A549 (cell line): Measurements from ENCODE around the gene MOB1A.
"Not testable (repeated sequence)": the region's sequence is repeated elsewhere in the genome, so short reads cannot be mapped to it uniquely, and the experiment has no call there.

Source experiments
- FOSB ChIP-seq: fragments of 250-450 bp; sonication (Bioruptor Pico); IDR thresholded peaks from 2 replicates; pipeline ENCODE4 v1.5.0; 2020; ENCODE audit warnings: mild to moderate bottlenecking, moderate library complexity
- FOXS1 ChIP-seq: fragments of 250-450 bp; sonication (Bioruptor Pico); IDR thresholded peaks from 2 replicates; pipeline ENCODE4 v1.5.0; 2020; ENCODE audit warnings: mild to moderate bottlenecking, moderate library complexity
- HDAC2 ChIP-seq: fragments of 200-600 bp; sonication (generic); IDR thresholded peaks from 2 replicates; pipeline ENCODE4 v1.6.1; 2016
- KDM1A ChIP-seq: fragments of 200-600 bp; sonication (generic); IDR thresholded peaks from 2 replicates; pipeline ENCODE4 v1.6.1; 2016; ENCODE audit warnings: low read depth, mild to moderate bottlenecking
- RAD21 ChIP-seq, 2 experiments: fragments of >200 bp in 1 of 2; sonication (Bioruptor Twin) in 1 of 2; formaldehyde crosslinking in 1 of 2; IDR thresholded peaks in 1 of 2; conservative IDR thresholded peaks in 1 of 2; 2 replicates in 1 of 2; 3 replicates in 1 of 2; pipeline ENCODE4 v1.6.1; 2012 to 2018; ENCODE audit warnings: inconsistent platforms in 1 of 2
- RFX5 ChIP-seq: fragments of 450-650 bp; IDR thresholded peaks from 2 replicates; pipeline ENCODE4 v1.7.1; 2014; ENCODE audit warnings: antibody characterized with exemption, mild to moderate bottlenecking, moderate library complexity
- TF ChIP-seq, protein P1 (sequence below): fragments of >200 bp; sonication (Bioruptor Twin); formaldehyde crosslinking; IDR thresholded peaks from 3 replicates; pipeline ENCODE4 v1.5.1; 2016

DNA sequence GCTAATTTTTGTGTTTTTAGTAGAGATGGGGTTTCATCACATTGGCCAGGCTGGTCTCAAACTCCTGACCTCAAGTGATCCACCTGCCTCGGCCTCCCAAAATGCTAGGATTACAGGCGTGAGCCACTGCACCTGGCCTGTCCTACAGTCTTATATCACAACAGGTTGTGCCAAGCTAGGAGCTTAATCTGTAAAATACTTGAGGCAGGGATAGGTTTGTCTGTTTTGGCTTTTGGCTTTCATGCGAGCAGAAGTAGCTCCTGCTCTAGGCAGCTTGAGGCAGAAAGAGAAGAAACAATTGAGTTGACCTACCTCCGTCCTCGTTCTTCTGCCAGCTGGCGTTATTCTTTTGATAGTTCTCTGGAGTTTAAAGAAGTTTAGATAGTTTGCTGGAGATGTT is 37.1 kb upstream of the MOB1A start:
- TF ChIP-seq RFX5; FOSB (CRISPR knock-in tag); HDAC2; RAD21 (conservative IDR thresholded peaks at IDR 0.05 in 1 of 2, IDR thresholded peaks at IDR 0.05 in 1 of 2); KDM1A; FOXS1 (CRISPR knock-in tag): not testable (repeated sequence)
- TF ChIP-seq, protein P1, sequence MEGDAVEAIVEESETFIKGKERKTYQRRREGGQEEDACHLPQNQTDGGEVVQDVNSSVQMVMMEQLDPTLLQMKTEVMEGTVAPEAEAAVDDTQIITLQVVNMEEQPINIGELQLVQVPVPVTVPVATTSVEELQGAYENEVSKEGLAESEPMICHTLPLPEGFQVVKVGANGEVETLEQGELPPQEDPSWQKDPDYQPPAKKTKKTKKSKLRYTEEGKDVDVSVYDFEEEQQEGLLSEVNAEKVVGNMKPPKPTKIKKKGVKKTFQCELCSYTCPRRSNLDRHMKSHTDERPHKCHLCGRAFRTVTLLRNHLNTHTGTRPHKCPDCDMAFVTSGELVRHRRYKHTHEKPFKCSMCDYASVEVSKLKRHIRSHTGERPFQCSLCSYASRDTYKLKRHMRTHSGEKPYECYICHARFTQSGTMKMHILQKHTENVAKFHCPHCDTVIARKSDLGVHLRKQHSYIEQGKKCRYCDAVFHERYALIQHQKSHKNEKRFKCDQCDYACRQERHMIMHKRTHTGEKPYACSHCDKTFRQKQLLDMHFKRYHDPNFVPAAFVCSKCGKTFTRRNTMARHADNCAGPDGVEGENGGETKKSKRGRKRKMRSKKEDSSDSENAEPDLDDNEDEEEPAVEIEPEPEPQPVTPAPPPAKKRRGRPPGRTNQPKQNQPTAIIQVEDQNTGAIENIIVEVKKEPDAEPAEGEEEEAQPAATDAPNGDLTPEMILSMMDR = not testable (repeated sequence)
